Nucleus accumbens (tissue), 56 donors: ENCODE results near the gene RNGTT.
"Not testable (repeated sequence)": the region's sequence is repeated elsewhere in the genome, so short reads cannot be mapped to it uniquely, and the experiment has no call there.

Source experiments
- DNase-seq, 56 donors: peaks; one replicate each; lab custom pipeline; 2025; lab: John Stamatoyannopoulos, UW

The RNGTT gene

DNA sequence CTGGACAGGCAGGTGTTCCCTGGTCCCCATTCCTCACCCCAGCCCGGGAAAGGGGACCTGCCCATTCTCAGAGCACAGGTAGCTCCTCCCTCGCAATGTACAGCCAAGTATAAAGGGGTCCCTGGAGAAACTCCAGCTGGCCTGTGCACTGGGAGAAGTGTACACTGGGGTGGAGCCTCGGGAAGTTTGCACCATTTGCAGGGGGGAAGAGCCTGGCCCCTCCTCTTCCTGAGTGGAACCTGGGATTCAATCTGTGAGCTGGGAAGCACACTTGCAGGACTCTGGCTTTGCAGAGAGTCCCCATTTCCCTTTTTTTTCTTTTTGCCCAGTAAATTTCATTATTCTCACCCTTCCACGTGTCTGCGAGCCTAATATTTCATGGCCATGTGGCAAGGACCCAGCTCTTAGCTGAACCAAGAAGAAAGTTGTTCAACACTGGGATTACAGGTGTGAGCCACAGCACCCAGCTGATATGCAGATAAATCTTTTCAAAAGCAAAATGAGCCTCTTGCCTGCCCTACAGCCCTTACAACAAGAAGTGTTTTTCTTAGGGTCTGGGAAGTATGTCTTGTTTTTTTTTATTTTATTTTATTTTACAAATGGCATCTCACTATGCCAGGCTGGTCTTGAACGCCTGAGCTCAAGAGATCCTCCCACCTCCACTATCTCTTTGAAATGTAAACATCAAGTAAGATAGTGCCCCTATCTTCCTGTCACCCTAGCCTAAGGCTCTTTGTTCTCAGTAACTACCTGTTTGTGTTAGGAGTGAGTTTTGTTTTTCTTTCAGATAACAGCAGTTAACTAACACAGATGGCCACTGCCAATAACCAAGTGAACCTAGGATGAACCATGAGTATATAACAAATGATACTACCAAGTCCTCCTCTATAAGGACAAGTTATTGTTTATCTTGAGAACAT lies 9.3 kb upstream of the RNGTT start:
- no peak for DNase-seq

- no peak for DNase-seq
These were observed 6.9 kb upstream of the RNGTT start for GRCh38 chr6:88970301-88970700.

DNA sequence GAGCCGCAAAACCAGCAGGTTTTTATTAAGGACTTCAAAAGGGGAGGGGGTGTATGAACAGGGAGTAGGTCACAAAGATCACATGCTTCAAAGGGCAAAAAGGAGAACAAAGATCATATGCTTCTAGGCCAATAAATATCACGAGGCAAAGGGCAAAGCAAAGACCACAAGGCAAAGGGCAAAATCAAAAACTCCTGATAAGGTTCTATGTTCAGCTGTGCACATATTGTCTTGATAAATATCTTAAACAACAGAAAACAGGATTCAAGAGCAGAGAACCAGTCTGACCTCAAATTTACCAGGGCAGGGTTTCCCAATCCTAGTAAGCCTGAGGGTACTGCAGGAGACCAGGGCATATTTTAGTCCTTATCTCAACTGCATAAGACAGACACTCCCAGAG lies 5.8 kb upstream of the RNGTT start:
- not testable (repeated sequence) for DNase-seq

GRCh38 chr6:88967891-88968290 lies 4.5 kb upstream of the RNGTT start:
- DNase-seq, result no peak

GRCh38 chr6:88965691-88966090 lies 2.3 kb upstream of the RNGTT start:
- no peak for DNase-seq

DNA sequence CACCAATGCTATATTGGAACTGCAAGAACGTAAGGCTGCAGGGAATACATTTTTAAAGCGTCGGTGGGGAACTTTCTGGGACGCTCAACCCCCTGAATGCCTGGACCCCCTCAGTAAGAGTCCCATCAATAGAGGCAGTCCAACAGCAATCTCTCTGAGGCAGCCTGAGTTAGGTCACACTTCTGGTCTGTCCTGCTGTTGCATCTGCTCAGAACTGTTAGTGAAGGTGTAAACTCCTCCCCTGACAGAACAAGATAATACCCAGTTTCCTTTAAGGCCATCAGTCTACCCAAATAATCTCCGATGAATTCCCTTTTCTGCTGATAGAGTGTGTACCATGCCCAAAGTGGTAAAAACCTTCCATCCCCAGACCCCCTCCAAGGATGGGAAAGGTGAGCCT lies 1.1 kb upstream of the RNGTT start:
- no peak for DNase-seq

GRCh38 chr6:88958842-88959241 lies 4.6 kb downstream of the RNGTT start:
- DNase-seq, result no peak

DNA sequence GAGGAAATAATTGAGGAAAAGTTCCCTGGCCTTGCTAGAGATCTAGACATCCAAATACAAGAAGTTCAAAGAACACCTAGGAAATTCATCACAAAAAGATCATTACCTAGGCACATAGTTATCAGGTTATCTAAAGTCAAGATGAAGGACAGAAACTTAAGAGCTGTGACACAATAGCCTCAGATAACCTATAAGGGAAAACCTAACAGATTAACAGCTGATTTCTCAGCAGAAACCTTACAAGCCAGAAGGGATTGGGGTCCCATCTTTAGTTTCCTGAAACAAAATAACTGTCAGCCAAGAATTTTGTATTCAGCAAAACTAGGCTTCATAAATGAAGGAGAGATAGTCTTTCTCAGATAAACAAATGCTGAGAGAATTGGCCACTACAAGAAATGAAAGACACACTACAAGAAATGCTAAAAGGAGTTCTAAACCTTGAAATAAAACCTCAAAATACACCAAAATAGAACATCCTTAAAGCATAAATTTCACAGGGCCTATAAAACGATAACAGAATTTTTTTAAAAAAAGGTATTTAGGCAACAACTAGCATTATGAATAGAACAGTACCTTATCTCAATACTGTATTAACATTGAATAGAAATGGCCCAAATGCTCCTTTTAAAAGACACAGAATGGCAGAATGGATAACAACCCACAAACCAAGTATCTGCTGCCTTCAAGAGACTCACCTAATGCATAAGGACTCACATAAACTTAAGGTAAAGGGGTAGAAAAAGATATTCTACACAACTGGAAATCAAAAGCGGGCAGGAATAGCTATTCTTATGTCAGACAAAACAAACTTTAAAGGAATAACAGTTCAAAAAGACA lies 9.7 kb downstream of the RNGTT start:
- DNase-seq, result no peak

DNA sequence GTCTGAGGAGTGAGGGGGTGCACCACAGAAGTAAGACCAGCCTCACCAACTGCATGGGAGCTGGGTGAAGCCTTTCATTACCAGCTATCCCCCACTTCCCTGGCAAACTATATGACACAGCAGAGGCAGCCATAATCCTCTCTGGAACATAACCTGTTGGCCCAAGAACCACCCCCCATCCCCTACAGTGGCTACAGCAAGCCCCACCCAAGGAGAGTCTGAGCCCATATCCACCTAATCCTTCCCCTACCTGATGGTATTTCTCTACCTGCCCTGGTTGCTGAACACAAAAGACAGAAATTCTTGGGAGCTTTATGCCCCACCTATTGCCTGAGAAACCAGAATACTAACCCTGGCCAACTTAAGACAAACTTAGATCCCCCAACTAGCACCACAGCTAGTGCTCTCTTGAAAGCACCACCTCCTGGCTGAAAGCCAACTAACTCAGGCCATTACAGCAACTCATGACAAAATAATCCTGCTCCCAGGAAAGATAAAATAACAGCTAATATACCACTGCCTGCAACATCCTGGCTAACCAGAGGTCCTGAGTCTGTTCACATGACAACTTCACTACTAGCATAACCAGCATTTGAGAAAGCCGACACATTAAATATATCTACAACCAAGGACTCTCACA lies 11.2 kb downstream of the RNGTT start:
- DNase-seq, result no peak

DNA sequence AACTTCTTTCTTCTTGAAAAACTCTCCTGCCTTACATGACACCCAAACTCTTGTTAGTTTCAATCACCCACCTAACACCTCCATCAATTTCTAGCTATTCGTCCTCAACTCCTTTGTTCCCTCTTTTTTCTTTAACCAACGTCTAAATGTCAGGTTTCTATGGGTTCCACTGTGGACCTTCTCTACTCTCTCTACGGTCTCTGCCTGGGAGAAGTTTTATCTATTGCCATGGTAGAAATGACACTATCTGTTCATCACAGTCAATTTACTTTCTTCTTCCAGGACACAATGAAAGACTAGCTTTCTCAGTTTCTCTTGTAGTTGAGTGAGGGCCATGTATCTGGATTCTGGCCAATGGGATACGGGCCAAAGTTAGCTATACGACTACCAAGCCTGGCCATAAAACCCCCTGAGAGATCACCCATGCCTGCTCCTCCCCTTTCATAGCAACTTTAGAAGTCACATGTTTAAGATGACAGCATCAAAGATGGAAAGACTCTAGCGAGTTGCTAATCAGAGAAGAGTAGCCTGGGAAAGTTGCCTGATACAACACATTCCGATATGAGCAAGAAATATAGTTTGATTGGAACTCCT lies 17.9 kb downstream of the RNGTT start:
- DNase-seq, result no peak

GRCh38 chr6:88933521-88933920 lies 29.9 kb downstream of the RNGTT start:
- no peak for DNase-seq

- DNase-seq, result not testable (repeated sequence)
These were observed 31.4 kb downstream of the RNGTT start for GRCh38 chr6:88932019-88932418.

DNA sequence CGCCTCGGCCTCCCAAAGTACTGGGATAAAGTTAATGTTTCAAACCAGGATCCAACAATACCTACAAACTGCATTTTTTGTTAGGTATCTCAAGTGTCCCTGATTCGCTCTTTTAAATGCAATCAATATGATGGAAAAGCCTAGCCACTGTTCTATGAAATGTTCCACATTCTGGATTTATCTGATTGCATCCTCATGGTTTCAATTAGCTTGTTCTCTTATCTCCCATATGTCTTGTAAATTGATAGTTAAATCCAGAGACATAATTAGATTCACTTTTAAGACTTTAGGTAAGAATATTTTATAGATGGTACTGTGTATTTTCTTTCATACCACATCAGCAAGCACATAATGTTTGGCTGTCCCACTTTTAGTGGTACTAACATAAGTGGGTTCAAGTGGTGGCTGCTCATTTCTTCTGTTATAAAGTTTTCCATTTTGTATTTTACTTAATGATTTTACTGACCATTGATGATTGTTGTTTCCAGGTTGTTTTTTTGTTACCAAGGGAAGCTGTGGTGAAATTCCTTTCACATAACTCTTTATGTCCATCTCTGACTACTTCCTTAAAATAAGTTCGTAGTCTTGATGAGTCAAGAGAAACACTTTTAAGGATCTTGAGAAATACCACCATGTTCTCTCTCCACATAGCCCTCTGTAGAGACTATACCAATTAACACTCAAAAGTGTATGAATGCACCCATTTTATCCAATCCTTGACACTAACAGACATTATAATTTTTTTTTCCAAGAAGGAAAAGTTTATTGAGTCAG lies 40.5 kb downstream of the RNGTT start:
- no peak for DNase-seq

- no peak for DNase-seq
These were observed 41.7 kb downstream of the RNGTT start for GRCh38 chr6:88921734-88922133.

DNA sequence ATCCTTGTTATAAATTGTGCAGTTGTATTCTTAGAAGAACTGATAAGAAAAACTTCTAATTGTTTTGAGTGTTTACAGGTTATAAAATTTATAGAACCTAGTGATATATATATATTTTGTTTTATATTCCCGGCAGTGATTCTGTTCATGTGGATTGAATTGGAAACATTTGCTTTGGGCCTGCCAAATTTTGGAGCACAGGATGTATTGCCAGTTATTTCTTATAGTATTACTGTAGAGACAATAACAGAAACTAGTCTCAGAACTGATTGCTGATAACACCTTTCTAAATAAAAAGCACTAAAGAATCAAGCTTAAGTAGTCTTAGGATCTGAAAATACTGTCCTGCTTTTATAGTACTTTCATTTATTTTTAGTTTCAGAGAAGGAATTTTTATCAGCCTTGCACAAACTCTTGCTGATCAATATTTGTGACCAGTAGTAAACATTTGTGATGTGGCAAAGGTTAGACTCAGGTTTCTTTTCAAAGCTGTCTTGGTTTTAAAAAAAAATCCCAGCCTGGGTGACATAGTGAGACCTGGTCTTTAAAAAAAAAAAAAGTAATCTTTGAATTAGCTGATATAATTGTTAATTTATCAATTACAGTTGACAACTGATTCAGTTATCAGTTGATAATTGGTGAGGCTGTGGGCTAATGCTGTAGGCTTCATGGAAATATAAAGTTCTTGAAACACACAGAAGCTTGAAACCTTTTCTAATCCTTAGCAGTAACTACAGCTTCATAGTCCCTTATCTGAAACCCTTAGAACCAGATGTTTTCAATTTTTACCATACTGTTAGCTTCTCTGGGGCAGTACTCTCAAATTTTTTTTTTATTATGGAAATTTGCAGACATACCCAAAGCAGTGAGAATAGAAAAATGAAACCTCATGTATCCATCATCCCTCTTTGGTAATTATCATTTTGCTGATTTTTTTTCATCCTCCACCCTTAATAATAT lies 42.4 kb downstream of the RNGTT start:
- DNase-seq, result no peak

- no peak for DNase-seq
These were observed 43.3 kb downstream of the RNGTT start for GRCh38 chr6:88920088-88920487.

DNA sequence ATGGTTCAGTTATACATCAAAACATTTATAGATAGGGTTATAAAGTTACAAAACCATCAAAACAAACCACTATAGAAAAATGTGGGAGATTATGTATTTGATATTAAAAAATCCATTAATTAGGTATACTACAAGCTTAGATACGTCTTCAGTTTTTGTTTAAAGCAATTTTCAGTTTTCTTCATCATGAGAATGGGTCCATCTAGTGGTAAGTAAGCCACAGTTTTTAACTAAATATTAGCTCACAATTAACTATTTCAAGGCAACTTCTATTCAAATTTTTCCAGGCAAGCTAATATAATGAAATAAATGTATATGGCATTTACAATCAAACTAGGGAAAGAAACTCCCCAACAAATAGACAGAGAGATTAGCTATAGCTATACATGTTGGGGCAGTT lies 44.4 kb downstream of the RNGTT start:
- no peak for DNase-seq

DNA sequence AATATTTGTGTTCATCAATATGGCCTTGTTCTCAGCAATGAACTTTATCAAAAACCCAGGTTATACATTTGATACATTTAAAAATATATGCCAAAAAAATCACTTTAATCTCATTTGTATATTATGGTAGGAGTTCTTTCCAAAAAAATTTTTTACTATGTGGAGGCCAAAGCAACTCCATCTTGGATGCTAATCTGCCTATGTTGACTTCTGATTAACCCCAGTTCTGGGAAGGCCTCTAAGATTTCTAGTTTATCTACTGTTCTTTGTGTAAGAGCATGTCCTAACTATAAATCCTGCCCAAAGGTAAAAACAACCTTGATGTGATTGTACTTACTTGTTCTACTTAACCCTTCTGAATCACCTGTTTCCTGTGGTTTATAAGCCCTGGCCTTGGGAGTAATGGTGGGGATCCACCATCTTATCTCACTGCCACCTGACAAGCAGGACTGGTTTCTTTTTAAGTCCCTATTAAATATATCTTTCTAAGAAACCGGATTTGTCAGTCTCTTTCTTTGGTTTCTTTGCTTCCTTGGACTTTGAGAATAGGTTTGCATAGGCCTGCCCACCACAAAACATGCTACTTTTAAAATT lies 46.7 kb downstream of the RNGTT start:
- DNase-seq, result no peak
